Stimulated activated memory B cell treated with anti-CD40 and anti-IgM and Interleukin-4, amounts not matched to agents 10 μg/mL and 1 μg/mL and 100 μg/mL, for 72 hours (primary cell): ENCODE measurements around the gene JMJD1C.
"Not testable (repeated sequence)": the region's sequence is repeated elsewhere in the genome, so short reads cannot be mapped to it uniquely, and the experiment has no call there.

Source experiments
- ATAC-seq: fragments of 150-1000 bp; cut with Tn5 transposase; 2 replicates; pipeline ENCODE4 v1.10.0; 2021
- H3K27ac Mint-ChIP-seq: one replicate; pipeline ENCODE4 v1.8.0; 2022; ENCODE audit warnings: mild to moderate bottlenecking, mixed read lengths
- H3K27me3 Mint-ChIP-seq: one replicate; pipeline ENCODE4 v1.8.0; 2022; ENCODE audit warnings: mixed read lengths
- H3K36me3 Mint-ChIP-seq: one replicate; pipeline ENCODE4 v1.8.0; 2022; ENCODE audit warnings: mixed read lengths
- H3K4me1 Mint-ChIP-seq: one replicate; pipeline ENCODE4 v1.8.0; 2022; ENCODE audit warnings: mixed read lengths
- H3K4me3 Mint-ChIP-seq: one replicate; pipeline ENCODE4 v1.8.0; 2022; ENCODE audit warnings: mild to moderate bottlenecking, moderate library complexity, mixed read lengths
- H3K9me3 Mint-ChIP-seq: one replicate; pipeline ENCODE4 v1.8.0; 2022; ENCODE audit warnings: mixed read lengths

JMJD1C gene

GRCh38 chr10:63344269-63344668 is 121.5 kb downstream of the JMJD1C start:
- no peak overlapping the region for H3K27ac Mint-ChIP-seq
- no peaks in the 10 kb centered on the region for H3K9me3 Mint-ChIP-seq
- H3K27me3 Mint-ChIP-seq: no peaks in the 10 kb centered on the region
- peaks cover 16% of the 10 kb centered on the region for H3K4me1 Mint-ChIP-seq
- H3K4me3 Mint-ChIP-seq: no peak overlapping the region
- no peak for ATAC-seq
- peaks cover 13% of the 10 kb centered on the region for H3K36me3 Mint-ChIP-seq

- Mint-ChIP-seq H3K9me3 (no peaks in the 10 kb centered on the region), H3K36me3 (peaks cover 13% of the 10 kb centered on the region), H3K4me1 (peaks cover 16% of the 10 kb centered on the region), H3K27ac (no peak overlapping the region), H3K27me3 (no peaks in the 10 kb centered on the region), H3K4me3 (no peak overlapping the region)
- no peak for ATAC-seq
These were observed 122.3 kb downstream of the JMJD1C start for GRCh38 chr10:63343476-63343875.

- H3K27me3 Mint-ChIP-seq, H3K9me3 Mint-ChIP-seq, H3K27ac Mint-ChIP-seq, H3K36me3 Mint-ChIP-seq, H3K4me3 Mint-ChIP-seq, ATAC-seq: not testable (repeated sequence)
- H3K4me1 Mint-ChIP-seq: peaks cover 15% of the 10 kb centered on the region
These were observed 126.1 kb downstream of the JMJD1C start for GRCh38 chr10:63339640-63340039.

GRCh38 chr10:63337455-63338251 is 128.1 kb downstream of the JMJD1C start:
- Mint-ChIP-seq H3K9me3 (no peaks in the 10 kb centered on the region), H3K27me3 (no peaks in the 10 kb centered on the region), H3K4me1 (peaks cover 5% of the 10 kb centered on the region), H3K4me3 (no peak overlapping the region), H3K36me3 (peaks cover 6% of the 10 kb centered on the region), H3K27ac (no peak overlapping the region)
- no peak for ATAC-seq

- H3K27ac Mint-ChIP-seq: no peak overlapping the region
- H3K36me3 Mint-ChIP-seq: no peaks in the 10 kb centered on the region
- ATAC-seq: no peak
These were observed 134.2 kb downstream of the JMJD1C start for GRCh38 chr10:63331586-63331985.

GRCh38 chr10:63324495-63324854 is 141.3 kb downstream of the JMJD1C start:
- no peak overlapping the region for H3K4me3 Mint-ChIP-seq
- H3K27ac Mint-ChIP-seq: no peak overlapping the region
- peaks cover 10% of the 10 kb centered on the region for H3K36me3 Mint-ChIP-seq
- H3K9me3 Mint-ChIP-seq: no peaks in the 10 kb centered on the region
- no peak for ATAC-seq
- H3K27me3 Mint-ChIP-seq: no peaks in the 10 kb centered on the region
- H3K4me1 Mint-ChIP-seq: peaks cover 9% of the 10 kb centered on the region

More at GRCh38 chr10:63331586-63331985, 134.2 kb downstream of the JMJD1C start:
- H3K4me3 Mint-ChIP-seq: no peak overlapping the region
- no peaks in the 10 kb centered on the region for H3K27me3 Mint-ChIP-seq
- no peaks in the 10 kb centered on the region for H3K9me3 Mint-ChIP-seq
- H3K4me1 Mint-ChIP-seq: peaks cover 15% of the 10 kb centered on the region

GRCh38 chr10:63323701-63324494 is 141.9 kb downstream of the JMJD1C start:
- Mint-ChIP-seq H3K27ac (no peak overlapping the region), H3K4me1 (peaks cover 9% of the 10 kb centered on the region)

GRCh38 chr10:63320683-63321082 is 145.1 kb downstream of the JMJD1C start:
- H3K4me1 Mint-ChIP-seq: peaks cover 9% of the 10 kb centered on the region

More at GRCh38 chr10:63323701-63324494, 141.9 kb downstream of the JMJD1C start:
- Mint-ChIP-seq H3K36me3 (peaks cover 15% of the 10 kb centered on the region), H3K4me3 (no peak overlapping the region), H3K9me3 (no peaks in the 10 kb centered on the region), H3K27me3 (no peaks in the 10 kb centered on the region)
- no peak for ATAC-seq

GRCh38 chr10:63319231-63319630 is 146.5 kb downstream of the JMJD1C start:
- peaks cover 4% of the 10 kb centered on the region for H3K4me1 Mint-ChIP-seq
- no peak overlapping the region for H3K4me3 Mint-ChIP-seq
- H3K27me3 Mint-ChIP-seq: no peaks in the 10 kb centered on the region
- no peak overlapping the region for H3K27ac Mint-ChIP-seq
- peaks cover 20% of the 10 kb centered on the region for H3K36me3 Mint-ChIP-seq
- no peaks in the 10 kb centered on the region for H3K9me3 Mint-ChIP-seq
- no peak for ATAC-seq

More at GRCh38 chr10:63320683-63321082, 145.1 kb downstream of the JMJD1C start:
- H3K27me3 Mint-ChIP-seq: no peaks in the 10 kb centered on the region
- no peaks in the 10 kb centered on the region for H3K9me3 Mint-ChIP-seq
- no peak overlapping the region for H3K27ac Mint-ChIP-seq
- H3K36me3 Mint-ChIP-seq: peaks cover 20% of the 10 kb centered on the region
- ATAC-seq: no peak
- H3K4me3 Mint-ChIP-seq: no peak overlapping the region

GRCh38 chr10:63318491-63318890 is 147.3 kb downstream of the JMJD1C start:
- no peaks in the 10 kb centered on the region for H3K27me3 Mint-ChIP-seq
- H3K4me1 Mint-ChIP-seq: no peaks in the 10 kb centered on the region
- no peak overlapping the region for H3K4me3 Mint-ChIP-seq
- no peak for ATAC-seq
- H3K36me3 Mint-ChIP-seq: peaks cover 27% of the 10 kb centered on the region
- no peak overlapping the region for H3K27ac Mint-ChIP-seq
- no peaks in the 10 kb centered on the region for H3K9me3 Mint-ChIP-seq

GRCh38 chr10:63314020-63314419 is 151.8 kb downstream of the JMJD1C start:
- H3K4me3 Mint-ChIP-seq: no peak overlapping the region
- no peaks in the 10 kb centered on the region for H3K27me3 Mint-ChIP-seq
- no peaks in the 10 kb centered on the region for H3K9me3 Mint-ChIP-seq
- no peak overlapping the region for H3K27ac Mint-ChIP-seq
- peaks cover 13% of the 10 kb centered on the region for H3K36me3 Mint-ChIP-seq
- peaks cover 2% of the 10 kb centered on the region for H3K4me1 Mint-ChIP-seq
- no peak for ATAC-seq

GRCh38 chr10:63313066-63313717 is 152.6 kb downstream of the JMJD1C start:
- ATAC-seq: no peak
- Mint-ChIP-seq H3K27me3 (no peaks in the 10 kb centered on the region), H3K4me3 (no peak overlapping the region), H3K4me1 (peaks cover 10% of the 10 kb centered on the region), H3K36me3 (peaks cover 12% of the 10 kb centered on the region), H3K9me3 (no peaks in the 10 kb centered on the region), H3K27ac (no peak overlapping the region)

GRCh38 chr10:63308628-63309027 is 157.1 kb downstream of the JMJD1C start:
- ATAC-seq: no peak
- Mint-ChIP-seq H3K9me3 (no peaks in the 10 kb centered on the region), H3K4me3 (no peak overlapping the region), H3K4me1 (peaks cover 13% of the 10 kb centered on the region), H3K27ac (no peak overlapping the region), H3K27me3 (no peaks in the 10 kb centered on the region), H3K36me3 (peaks cover 1% of the 10 kb centered on the region)

- ATAC-seq: no peak
These were observed 161.6 kb downstream of the JMJD1C start for GRCh38 chr10:63304146-63304545.

GRCh38 chr10:63300801-63301200 is 165.0 kb downstream of the JMJD1C start:
- Mint-ChIP-seq H3K27me3 (no peaks in the 10 kb centered on the region), H3K36me3 (no peaks in the 10 kb centered on the region), H3K27ac (no peak overlapping the region), H3K9me3 (no peaks in the 10 kb centered on the region), H3K4me1 (peaks cover 13% of the 10 kb centered on the region), H3K4me3 (no peak overlapping the region)
- ATAC-seq: no peak

More at GRCh38 chr10:63304146-63304545, 161.6 kb downstream of the JMJD1C start:
- H3K4me3 Mint-ChIP-seq: no peak overlapping the region
- peaks cover 18% of the 10 kb centered on the region for H3K4me1 Mint-ChIP-seq
- no peak overlapping the region for H3K27ac Mint-ChIP-seq
- H3K9me3 Mint-ChIP-seq: no peaks in the 10 kb centered on the region
- no peaks in the 10 kb centered on the region for H3K36me3 Mint-ChIP-seq
- no peaks in the 10 kb centered on the region for H3K27me3 Mint-ChIP-seq
